ENCODE results near the gene PLD4.

GRCh38 chr14:104966261-104966865 lies 41.7 kb downstream of the PLD4 start:
- TF ChIP-seq, protein P1, sequence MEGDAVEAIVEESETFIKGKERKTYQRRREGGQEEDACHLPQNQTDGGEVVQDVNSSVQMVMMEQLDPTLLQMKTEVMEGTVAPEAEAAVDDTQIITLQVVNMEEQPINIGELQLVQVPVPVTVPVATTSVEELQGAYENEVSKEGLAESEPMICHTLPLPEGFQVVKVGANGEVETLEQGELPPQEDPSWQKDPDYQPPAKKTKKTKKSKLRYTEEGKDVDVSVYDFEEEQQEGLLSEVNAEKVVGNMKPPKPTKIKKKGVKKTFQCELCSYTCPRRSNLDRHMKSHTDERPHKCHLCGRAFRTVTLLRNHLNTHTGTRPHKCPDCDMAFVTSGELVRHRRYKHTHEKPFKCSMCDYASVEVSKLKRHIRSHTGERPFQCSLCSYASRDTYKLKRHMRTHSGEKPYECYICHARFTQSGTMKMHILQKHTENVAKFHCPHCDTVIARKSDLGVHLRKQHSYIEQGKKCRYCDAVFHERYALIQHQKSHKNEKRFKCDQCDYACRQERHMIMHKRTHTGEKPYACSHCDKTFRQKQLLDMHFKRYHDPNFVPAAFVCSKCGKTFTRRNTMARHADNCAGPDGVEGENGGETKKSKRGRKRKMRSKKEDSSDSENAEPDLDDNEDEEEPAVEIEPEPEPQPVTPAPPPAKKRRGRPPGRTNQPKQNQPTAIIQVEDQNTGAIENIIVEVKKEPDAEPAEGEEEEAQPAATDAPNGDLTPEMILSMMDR (IDR thresholded peaks at IDR 0.05; ENCODE audit: low read depth, low read length, poor library complexity, severe bottlenecking): no peak
- no peak for TF ChIP-seq EZH2phosphoT487 (IDR thresholded peaks at IDR 0.05; ENCODE audit: borderline replicate concordance, low read length)
